Skeletal muscle tissue (tissue), 5 donors: Measurements from ENCODE around the gene TRAPPC4. TPM values are rescaled to one million over a fixed set of nuclear protein-coding genes. Genes with fewer than 3 reads are reported as not detected.
"Not testable (repeated sequence)": the region's sequence is repeated elsewhere in the genome, so short reads cannot be mapped to it uniquely, and the experiment has no call there.

Source experiments
- H3K27ac ChIP-seq: one replicate; pipeline ENCODE4 v1.7.0; 2013; ENCODE audit warnings: mild to moderate bottlenecking, low read depth, low read length, inconsistent platforms
- H3K27me3 ChIP-seq, 3 donors: one replicate each; pipeline ENCODE4 v1.7.0; 2013; ENCODE audit warnings: low read length in 3 of 3; ENCODE audit not compliant: control insufficient read depth in 3 of 3, insufficient read depth in 3 of 3
- H3K36me3 ChIP-seq, 3 donors: one replicate each; pipeline ENCODE4 v1.7.0; 2013; ENCODE audit warnings: low read length in 3 of 3; ENCODE audit not compliant: control insufficient read depth in 3 of 3, insufficient read depth in 3 of 3
- H3K4me1 ChIP-seq, 3 donors: one replicate each; pipeline ENCODE4 v1.7.0; 2013; ENCODE audit warnings: low read length in 3 of 3, mild to moderate bottlenecking in 3 of 3; ENCODE audit not compliant: control insufficient read depth in 3 of 3, insufficient read depth in 3 of 3
- H3K4me3 ChIP-seq, 3 donors: one replicate each; pipeline ENCODE4 v1.7.0; 2013; ENCODE audit warnings: low read length in 3 of 3
- H3K9ac ChIP-seq, 3 donors: one replicate each; pipeline ENCODE4 v1.7.0; 2013; ENCODE audit warnings: low read length in 3 of 3, mild to moderate bottlenecking in 3 of 3, moderate library complexity in 2 of 3, low read depth in 1 of 3
- H3K9me3 ChIP-seq, 3 donors: one replicate each; pipeline ENCODE4 v1.7.0; 2013; ENCODE audit warnings: low read length in 3 of 3; ENCODE audit not compliant: control insufficient read depth in 3 of 3
- small RNA-seq: library from RNA; depleted of rRNA; stranded (forward); fragments of <200 nt; gene quantifications from one replicate; pipeline ENCODE3, GENCODE V24; 2014
- total RNA-seq: library from RNA; depleted of rRNA; stranded (reverse); fragments of >200 nt; gene quantifications from one replicate; pipeline ENCODE4 v1.2.3, GENCODE V29; 2014
- donor health status: Osteomylitis.

Gene TRAPPC4
- total RNA-seq, 1 donor from 2014 or later = 39.1 TPM

GRCh38 chr11:119059128-119059527 is 40.6 kb downstream of the TRAPPC4 start:
- peaks cover 10 to 14% (median 12%) of the 10 kb centered on the region in 3 donors for H3K36me3 ChIP-seq
- H3K27ac ChIP-seq, H3K9me3 ChIP-seq, H3K4me3 ChIP-seq, H3K27me3 ChIP-seq, H3K9ac ChIP-seq: not testable (repeated sequence)
- peaks cover 16 to 34% (median 21%) of the 10 kb centered on the region in 3 donors for H3K4me1 ChIP-seq

- Histone ChIP-seq H3K9me3 (no peaks in the 10 kb centered on the region), H3K4me1 (peaks cover 8 to 25% (median 16%) of the 10 kb centered on the region in 3 donors), H3K36me3 (peaks cover 0 to 4% (median 0%) of the 10 kb centered on the region in 3 donors), H3K9ac (no peak overlapping the region), H3K27ac (no peak overlapping the region), H3K4me3 (no peak overlapping the region), H3K27me3 (no peaks in the 10 kb centered on the region)
Observed at GRCh38 chr11:119061256-119061655, 42.7 kb downstream of the TRAPPC4 start.

- Histone ChIP-seq H3K4me3 (no peak overlapping the region), H3K9ac (no peak overlapping the region), H3K27ac (no peak overlapping the region), H3K4me1 (peaks cover 8 to 27% (median 15%) of the 10 kb centered on the region in 3 donors), H3K36me3 (peaks cover 0 to 4% (median 0%) of the 10 kb centered on the region in 3 donors), H3K9me3 (no peaks in the 10 kb centered on the region), H3K27me3 (no peaks in the 10 kb centered on the region)
Observed at GRCh38 chr11:119062779-119063178, 44.2 kb downstream of the TRAPPC4 start.

- no peaks in the 10 kb centered on the region for H3K9me3 ChIP-seq
- no peaks in the 10 kb centered on the region for H3K27me3 ChIP-seq
- peaks cover 6 to 14% (median 6%) of the 10 kb centered on the region in 3 donors for H3K36me3 ChIP-seq
- no peak overlapping the region for H3K4me3 ChIP-seq
- no peak overlapping the region for H3K9ac ChIP-seq
- H3K4me1 ChIP-seq = peaks cover 12 to 28% (median 18%) of the 10 kb centered on the region in 3 donors
- H3K27ac ChIP-seq = no peak overlapping the region
Observed at GRCh38 chr11:119065369-119065768, 46.8 kb downstream of the TRAPPC4 start.

- Histone ChIP-seq H3K27ac (peak within 1 kb of the TSS; percentile 88), H3K27me3 (no peaks in the 10 kb centered on the region), H3K36me3 (peaks cover 20 to 29% (median 21%) of the 10 kb centered on the region in 3 donors), H3K9me3 (no peaks in the 10 kb centered on the region), H3K4me3 (peak within 1 kb of the TSS; percentile 91 to 99 (median 98)), H3K9ac (peak within 1 kb of the TSS; percentile 93 to 97 (median 97)), H3K4me1 (peaks cover 12 to 27% (median 16%) of the 10 kb centered on the region in 3 donors)
Observed at GRCh38 chr11:119067371-119068222, 49.0 kb downstream of the TRAPPC4 start, which contains the start of gene VPS11. VPS11 (plus strand) TSS chr11:119067818; CDS start chr11:119067824, 6 bp downstream.

Small RNA genes lying within 50 kb of the gene (small RNA-seq; reads per million reads assigned to genes)
- not detected for gene AP003392.2
- not detected for gene RF00017
- gene RF00019 = not detected

Other genes with a start within 250 kb of the TRAPPC4 start
- gene DDX6, start 227.6 kb upstream of the TRAPPC4 start, total RNA-seq = 103 TPM
- not detected for gene CXCR5, start 134.9 kb upstream of the TRAPPC4 start, total RNA-seq
- 24.0 TPM for gene BCL9L, start 92.8 kb upstream of the TRAPPC4 start, total RNA-seq
- gene UPK2, start 62.5 kb upstream of the TRAPPC4 start, total RNA-seq = not detected
- not detected for gene FOXR1, start 47.0 kb upstream of the TRAPPC4 start, total RNA-seq
- 8.4 TPM for gene CENATAC, start 20.6 kb upstream of the TRAPPC4 start, total RNA-seq
- gene RPS25, start 423 bp upstream of the TRAPPC4 start, total RNA-seq = 1,590 TPM
- 6.8 TPM for gene SLC37A4, start 12.1 kb downstream of the TRAPPC4 start, total RNA-seq
- 23.0 TPM for gene HYOU1, start 38.4 kb downstream of the TRAPPC4 start, total RNA-seq
- 21.4 TPM for gene VPS11, start 49.1 kb downstream of the TRAPPC4 start, total RNA-seq
- gene HMBS, start 66.1 kb downstream of the TRAPPC4 start, total RNA-seq = 6.8 TPM
- gene DPAGT1, start 83.1 kb downstream of the TRAPPC4 start, total RNA-seq = 8.4 TPM
- 2.1 TPM for gene C2CD2L, start 88.6 kb downstream of the TRAPPC4 start, total RNA-seq
- 18.3 TPM for gene HINFP, start 102.8 kb downstream of the TRAPPC4 start, total RNA-seq
- under 0.01 TPM for gene ABCG4, start 130.3 kb downstream of the TRAPPC4 start, total RNA-seq
- gene NLRX1, start 150.0 kb downstream of the TRAPPC4 start, total RNA-seq = 17.2 TPM
- under 0.01 TPM for gene NHERF4, start 166.7 kb downstream of the TRAPPC4 start, total RNA-seq
- gene CBL, start 187.6 kb downstream of the TRAPPC4 start, total RNA-seq = 9.9 TPM